MCF 10A (cell line): ENCODE measurements around the gene ETV5. TPM values are rescaled to one million over a fixed set of nuclear protein-coding genes. Genes with fewer than 3 reads are reported as not detected.

ENCODE experiments used
- BruUV-seq: library from RNA; stranded (reverse); fragments of 400-500 nt; replicated peaks from 2 replicates; lab custom pipeline; 2021; lab: Mats Ljungman, UMichigan
- CTCF ChIA-PET: fragments of 300-600 bp; sonication (Branson Sonifier 250); formaldehyde crosslinking; extraction: SDS; loops from one replicate; lab custom pipeline; 2021; ENCODE audit warnings: antibody characterized with exemption, inconsistent platforms; lab: Yijun Ruan, JAX
- POLR2A ChIA-PET: fragments of 300-600, 350-650 bp; sonication (Branson Sonifier 250); formaldehyde crosslinking; extraction: SDS; loops from one replicate; lab custom pipeline; 2020; ENCODE audit warnings: antibody characterized with exemption, inconsistent platforms; lab: Yijun Ruan, JAX
- DNase-seq: peaks from one replicate; pipeline ENCODE4 v3.0.0-alpha.2; 2018; ENCODE audit not compliant: unreplicated experiment
- H3K27ac Mint-ChIP-seq: one replicate; pipeline ENCODE4 v1.8.0; 2022; ENCODE audit warnings: mild to moderate bottlenecking, low read depth, mixed read lengths; ENCODE audit not compliant: unreplicated experiment
- H3K27me3 Mint-ChIP-seq: one replicate; pipeline ENCODE4 v1.8.0; 2022; ENCODE audit warnings: mixed read lengths; ENCODE audit not compliant: insufficient read depth, unreplicated experiment
- H3K36me3 Mint-ChIP-seq: one replicate; pipeline ENCODE4 v1.8.0; 2022; ENCODE audit warnings: mild to moderate bottlenecking, moderate library complexity, mixed read lengths; ENCODE audit not compliant: insufficient read depth, unreplicated experiment
- H3K4me1 Mint-ChIP-seq: one replicate; pipeline ENCODE4 v1.8.0; 2022; ENCODE audit warnings: mixed read lengths; ENCODE audit not compliant: insufficient read depth, unreplicated experiment
- H3K4me3 Mint-ChIP-seq: one replicate; pipeline ENCODE4 v1.8.0; 2022; ENCODE audit warnings: mild to moderate bottlenecking, moderate library complexity, mixed read lengths; ENCODE audit not compliant: unreplicated experiment
- H3K9me3 Mint-ChIP-seq: one replicate; pipeline ENCODE4 v1.8.0; 2022; ENCODE audit warnings: mixed read lengths; ENCODE audit not compliant: unreplicated experiment
- intact Hi-C: fragments of 100-400 bp; cut with micrococcal nuclease; formaldehyde crosslinking; loops from 2 replicates; pipeline ENCODE4 v1.14.1; 2022
- total RNA-seq: library from RNA; stranded (reverse); gene quantifications from 2 replicates; pipeline ENCODE4 v1.2.3, GENCODE V29; 2022
- TF ChIP-seq, protein P1 (sequence below): fragments of 200-600 bp; IDR thresholded peaks from one replicate; pipeline ENCODE4 v1.8.0; 2022; ENCODE audit warnings: antibody characterized with exemption, mild to moderate bottlenecking; ENCODE audit not compliant: unreplicated experiment

ETV5 gene
- total RNA-seq, 1 experiment from 2014 or later = 93.0 TPM

DNA sequence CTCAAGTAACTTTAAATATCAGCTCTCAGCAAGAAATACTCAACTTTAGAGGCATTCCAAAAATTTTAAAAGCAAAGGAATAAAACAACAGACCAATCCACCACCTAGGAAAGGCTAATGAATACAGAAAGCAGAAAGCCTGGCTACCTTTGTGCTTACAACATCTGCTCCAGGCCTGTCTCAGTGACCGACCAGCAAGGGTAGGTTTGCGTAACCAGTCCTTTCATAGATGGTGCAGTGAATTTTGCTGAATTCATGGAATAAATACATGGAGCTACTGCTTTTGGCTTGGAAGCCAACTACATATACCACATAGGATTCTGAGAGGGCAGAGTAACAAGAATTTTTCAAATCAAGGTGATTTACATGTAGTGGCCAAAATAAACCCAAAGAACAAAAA is 27.2 kb downstream of the ETV5 start:
- BruUV-seq = no TSS peak
- DNase-seq = no peak
- POLR2A ChIA-PET = interaction anchor here (0.8 to 1.7 kb wide), 2 partner anchors 13 to 22 kb away, joined by 3 to 5 read pairs; no protein-coding TSS in a partner anchor
- intact Hi-C loops = no loop called here
- CTCF ChIA-PET = interaction anchor here (0.7 to 1.1 kb wide), 4 partner anchors 10 to 455 kb away, joined by 3 to 6 read pairs (median 4); no protein-coding TSS in a partner anchor
- Mint-ChIP-seq H3K27me3 (no peaks in the 10 kb centered on the region), H3K9me3 (no peaks in the 10 kb centered on the region), H3K4me3 (no peak overlapping the region), H3K36me3 (peaks cover 47% of the 10 kb centered on the region), H3K27ac (no peak overlapping the region), H3K4me1 (no peaks in the 10 kb centered on the region)
- TF ChIP-seq, protein P1, sequence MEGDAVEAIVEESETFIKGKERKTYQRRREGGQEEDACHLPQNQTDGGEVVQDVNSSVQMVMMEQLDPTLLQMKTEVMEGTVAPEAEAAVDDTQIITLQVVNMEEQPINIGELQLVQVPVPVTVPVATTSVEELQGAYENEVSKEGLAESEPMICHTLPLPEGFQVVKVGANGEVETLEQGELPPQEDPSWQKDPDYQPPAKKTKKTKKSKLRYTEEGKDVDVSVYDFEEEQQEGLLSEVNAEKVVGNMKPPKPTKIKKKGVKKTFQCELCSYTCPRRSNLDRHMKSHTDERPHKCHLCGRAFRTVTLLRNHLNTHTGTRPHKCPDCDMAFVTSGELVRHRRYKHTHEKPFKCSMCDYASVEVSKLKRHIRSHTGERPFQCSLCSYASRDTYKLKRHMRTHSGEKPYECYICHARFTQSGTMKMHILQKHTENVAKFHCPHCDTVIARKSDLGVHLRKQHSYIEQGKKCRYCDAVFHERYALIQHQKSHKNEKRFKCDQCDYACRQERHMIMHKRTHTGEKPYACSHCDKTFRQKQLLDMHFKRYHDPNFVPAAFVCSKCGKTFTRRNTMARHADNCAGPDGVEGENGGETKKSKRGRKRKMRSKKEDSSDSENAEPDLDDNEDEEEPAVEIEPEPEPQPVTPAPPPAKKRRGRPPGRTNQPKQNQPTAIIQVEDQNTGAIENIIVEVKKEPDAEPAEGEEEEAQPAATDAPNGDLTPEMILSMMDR = no peak

DNA sequence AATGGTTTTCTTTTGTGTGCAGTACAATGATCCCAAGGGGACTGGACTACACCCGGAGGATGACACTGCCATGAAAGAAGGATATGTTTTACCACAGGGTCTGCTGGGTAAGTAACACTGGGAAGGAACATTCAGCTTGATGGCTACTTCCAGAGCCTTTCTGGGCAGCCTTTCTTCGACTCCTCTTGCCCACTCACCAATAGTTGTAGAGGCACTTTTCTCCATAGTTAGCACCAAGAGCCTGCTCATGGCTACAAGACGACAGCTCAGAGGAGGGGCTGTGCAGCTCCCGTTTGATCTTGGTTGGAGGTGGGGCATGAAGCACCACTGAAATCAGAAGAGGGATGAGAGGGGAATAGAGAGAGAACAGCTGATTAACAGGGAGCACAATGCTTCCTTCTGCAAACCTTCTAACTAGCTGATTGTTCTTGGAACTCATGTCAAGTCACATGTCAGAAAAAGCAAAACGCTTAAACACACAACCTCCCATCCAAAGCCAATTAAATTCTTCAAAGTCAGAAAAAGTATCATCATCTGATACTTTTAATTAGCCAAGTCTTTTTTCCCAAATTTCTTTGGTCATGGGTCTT is 27.9 kb downstream of the ETV5 start:
- no peaks in the 10 kb centered on the region for H3K9me3 Mint-ChIP-seq
- CTCF ChIA-PET = interaction anchor here (0.7 to 1.1 kb wide), 3 partner anchors 10 to 456 kb away, joined by 3 to 6 read pairs (median 4); no protein-coding TSS in a partner anchor
- no peak overlapping the region for H3K27ac Mint-ChIP-seq
- TF ChIP-seq, protein P1 = no peak
- H3K4me1 Mint-ChIP-seq = no peaks in the 10 kb centered on the region
- intact Hi-C loops = no loop called here
- H3K27me3 Mint-ChIP-seq = no peaks in the 10 kb centered on the region
- peaks cover 44% of the 10 kb centered on the region for H3K36me3 Mint-ChIP-seq
- H3K4me3 Mint-ChIP-seq = no peak overlapping the region
- no peak for DNase-seq
- POLR2A ChIA-PET = interaction anchor here (0.7 to 1.7 kb wide), 5 partner anchors 8 to 22 kb away, joined by 3 to 5 read pairs (median 4); no protein-coding TSS in a partner anchor
- BruUV-seq = no TSS peak

DNA sequence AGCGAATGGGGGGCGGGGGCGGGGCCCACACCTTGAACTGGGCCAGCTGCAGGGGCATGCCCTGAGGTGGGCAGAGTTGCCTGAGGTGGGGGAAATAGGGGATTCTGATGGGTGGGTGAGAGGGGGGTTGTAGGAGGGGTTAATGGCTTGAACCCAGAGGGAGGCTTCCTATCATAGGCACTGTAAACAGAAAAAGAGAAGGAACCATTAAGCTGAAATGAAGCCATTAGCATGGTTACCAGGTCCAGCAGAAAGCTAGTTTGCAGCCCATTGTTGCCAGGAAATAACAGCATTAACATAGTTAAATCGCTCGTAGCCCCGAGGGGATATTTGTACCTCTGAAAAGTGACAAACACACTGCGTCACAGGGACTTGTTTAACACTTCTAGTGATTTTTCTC is 29.0 kb downstream of the ETV5 start:
- Mint-ChIP-seq H3K4me1 (peaks cover 8% of the 10 kb centered on the region), H3K4me3 (no peak overlapping the region), H3K36me3 (peaks cover 42% of the 10 kb centered on the region), H3K9me3 (no peaks in the 10 kb centered on the region), H3K27ac (no peak overlapping the region), H3K27me3 (no peaks in the 10 kb centered on the region)
- TF ChIP-seq, protein P1 = no peak
- intact Hi-C loops = no loop called here
- BruUV-seq = no TSS peak
- DNase-seq = no peak
- CTCF ChIA-PET = no interaction called here
- POLR2A ChIA-PET = interaction anchor here (1.5 kb wide), 1 partner anchor 9 kb away, joined by 4 read pairs; no protein-coding TSS in a partner anchor

DNA sequence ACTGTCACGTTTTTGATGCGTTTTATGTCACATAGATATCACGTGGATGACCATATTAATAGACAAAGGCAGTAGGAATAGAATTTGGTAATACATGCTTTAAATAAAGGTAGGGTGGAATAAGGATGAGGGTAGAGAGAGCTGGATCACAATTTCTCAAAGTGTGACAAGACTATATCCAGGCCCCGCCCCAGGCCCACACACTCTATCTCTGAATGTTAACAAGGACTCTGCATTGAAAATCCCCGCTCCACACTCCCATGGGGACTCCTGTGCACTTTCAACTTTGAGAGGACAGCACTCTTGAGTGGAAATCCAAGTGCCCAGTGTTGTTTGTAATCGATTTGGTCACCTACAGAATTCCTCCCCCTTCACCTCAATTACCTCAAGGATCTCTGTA is 31.4 kb downstream of the ETV5 start:
- no TSS peak for BruUV-seq
- intact Hi-C loops = no loop called here
- TF ChIP-seq, protein P1 = no peak
- Mint-ChIP-seq H3K36me3 (peaks cover 48% of the 10 kb centered on the region), H3K4me1 (peaks cover 8% of the 10 kb centered on the region), H3K4me3 (no peak overlapping the region), H3K27ac (peak overlapping the region; percentile 16), H3K9me3 (no peaks in the 10 kb centered on the region), H3K27me3 (no peaks in the 10 kb centered on the region)
- CTCF ChIA-PET = interaction anchor here (0.6 to 1.7 kb wide), 2 partner anchors 20 to 134 kb away, joined by 3 read pairs; no protein-coding TSS in a partner anchor
- no peak for DNase-seq
- POLR2A ChIA-PET = interaction anchor here (0.7 to 1.8 kb wide), 2 partner anchors 27 to 444 kb away, joined by 4 to 6 read pairs; no protein-coding TSS in a partner anchor
